HG03571 (cell line): ENCODE measurements around the gene CCL4L2.
"Not testable (repeated sequence)": the region's sequence is repeated elsewhere in the genome, so short reads cannot be mapped to it uniquely, and the experiment has no call there.

Experiments
- ATAC-seq: cut with Tn5 transposase; IDR thresholded peaks from one replicate; pipeline ENCODE4 v1.9.1; 2021; ENCODE audit not compliant: unreplicated experiment

The CCL4L2 gene

GRCh38 chr17:36194832-36195433 is 15.9 kb upstream of the CCL4L2 start:
- not testable (repeated sequence) for ATAC-seq

- no peak for ATAC-seq
Observed at GRCh38 chr17:36195434-36196130, 15.3 kb upstream of the CCL4L2 start.

GRCh38 chr17:36196131-36196486 is 14.8 kb upstream of the CCL4L2 start:
- no peak for ATAC-seq

- ATAC-seq, result no peak
Observed at GRCh38 chr17:36197387-36197703, 13.5 kb upstream of the CCL4L2 start.

- no peak for ATAC-seq
Observed at GRCh38 chr17:36198831-36199465, 11.9 kb upstream of the CCL4L2 start.

- ATAC-seq, result not testable (repeated sequence)
Observed at GRCh38 chr17:36201102-36201501, 9.8 kb upstream of the CCL4L2 start.

GRCh38 chr17:36201506-36201905 is 9.4 kb upstream of the CCL4L2 start:
- ATAC-seq, result not testable (repeated sequence)

- no peak for ATAC-seq
Observed at GRCh38 chr17:36203335-36203734, 7.5 kb upstream of the CCL4L2 start.

- ATAC-seq, result no peak
Observed at GRCh38 chr17:36204724-36205500, 6.0 kb upstream of the CCL4L2 start.

- ATAC-seq, result no peak
Observed at GRCh38 chr17:36205637-36206485, 5.0 kb upstream of the CCL4L2 start.

GRCh38 chr17:36206486-36206821 is 4.4 kb upstream of the CCL4L2 start:
- ATAC-seq, result not testable (repeated sequence)

- ATAC-seq, result not testable (repeated sequence)
Observed at GRCh38 chr17:36207383-36207782, 3.5 kb upstream of the CCL4L2 start.

GRCh38 chr17:36209575-36209974 is 1.3 kb upstream of the CCL4L2 start:
- no peak for ATAC-seq

GRCh38 chr17:36211484-36212271 is 815 bp downstream of the CCL4L2 start:
- not testable (repeated sequence) for ATAC-seq

GRCh38 chr17:36212272-36212605 is 1.4 kb downstream of the CCL4L2 start:
- no peak for ATAC-seq

GRCh38 chr17:36212966-36213365 is 2.1 kb downstream of the CCL4L2 start:
- ATAC-seq, result no peak

GRCh38 chr17:36213695-36214094 is 2.8 kb downstream of the CCL4L2 start:
- ATAC-seq, result no peak

GRCh38 chr17:36214918-36215317 is 4.1 kb downstream of the CCL4L2 start:
- ATAC-seq, result no peak

GRCh38 chr17:36215406-36216308 is 4.8 kb downstream of the CCL4L2 start:
- not testable (repeated sequence) for ATAC-seq
